NK-92 (cell line): Measurements from ENCODE around the gene LYL1.

Source experiments
- DNase-seq: peaks from one replicate; lab custom pipeline; 2025; ENCODE audit not compliant: unreplicated experiment; lab: John Stamatoyannopoulos, UW

The LYL1 gene

DNA sequence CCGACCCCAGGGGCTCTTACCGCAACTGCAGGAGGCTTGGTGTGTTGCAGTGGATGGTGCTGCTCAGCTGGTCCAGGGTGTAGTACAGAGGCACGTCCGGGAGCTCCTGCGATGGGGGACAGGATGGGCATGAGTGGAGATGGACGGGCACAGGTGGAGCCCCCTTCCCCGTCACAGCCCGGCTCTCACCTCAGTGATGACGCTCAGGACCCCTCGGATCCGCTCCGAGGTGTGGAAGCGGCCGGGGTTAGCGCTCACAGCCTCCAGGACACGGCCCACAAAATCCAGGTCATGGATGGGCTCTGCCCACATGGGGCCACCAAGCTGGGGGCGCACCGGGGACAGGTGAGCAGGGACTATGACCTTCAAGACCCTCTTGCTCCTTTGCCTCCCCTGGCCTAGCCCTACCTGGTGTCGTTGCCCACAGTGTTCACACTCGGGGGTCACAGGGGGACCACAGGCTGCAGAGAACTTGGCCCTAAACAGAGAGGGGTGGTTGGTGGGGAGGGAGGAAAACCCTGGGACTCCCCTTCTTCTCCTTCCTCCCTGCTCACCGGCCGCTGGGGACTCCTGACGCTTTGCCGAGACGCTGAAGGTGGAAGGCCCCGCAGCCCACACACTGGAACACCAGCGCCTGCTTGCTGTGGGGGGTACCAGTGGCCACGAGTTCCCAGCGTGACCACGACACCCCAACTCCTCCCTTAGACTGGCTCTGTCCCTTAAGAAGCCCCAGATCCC is 6.9 kb upstream of the LYL1 start:
- DNase-seq, result no peak

DNA sequence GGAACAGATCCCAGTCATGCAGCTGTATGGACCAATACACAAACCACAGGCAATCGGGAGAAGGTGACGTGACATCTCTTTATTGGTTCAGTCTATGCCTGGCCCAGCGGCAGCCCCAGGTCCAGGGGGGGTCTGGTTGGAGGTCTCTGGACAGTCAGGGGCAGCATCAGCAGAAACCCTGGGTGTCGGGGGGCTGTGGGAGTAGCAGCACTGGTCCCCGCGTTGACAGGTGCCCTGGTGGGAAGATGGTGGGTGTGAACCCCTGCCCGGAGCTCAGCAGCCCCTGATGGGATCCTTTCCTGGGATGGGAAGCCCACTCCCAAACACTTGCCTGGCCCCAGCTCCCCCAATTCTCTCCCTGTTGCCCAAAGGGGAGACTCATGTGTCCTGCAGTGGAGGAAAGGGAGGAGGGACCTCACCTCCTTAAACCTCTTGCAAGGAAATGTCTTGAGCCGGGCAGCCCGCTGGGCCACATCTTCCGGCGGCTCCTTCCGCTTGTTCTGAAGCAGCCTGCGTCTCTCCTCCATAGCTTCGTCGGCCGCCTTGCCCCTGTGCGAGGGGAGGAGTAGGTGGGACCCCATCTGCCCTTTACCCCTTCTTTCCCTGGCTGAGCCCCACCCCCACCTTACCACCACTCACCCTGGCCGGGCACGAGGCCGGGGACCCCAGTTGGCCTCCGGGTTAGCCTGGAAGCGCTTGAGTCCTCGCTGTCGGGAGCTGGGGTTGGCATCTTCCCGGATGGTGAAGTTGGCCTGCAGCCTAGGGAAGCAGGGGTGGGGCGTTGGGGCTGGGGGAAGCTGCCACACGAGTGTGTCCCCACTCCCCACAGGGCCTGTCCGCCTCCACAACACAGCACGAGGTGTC is 2.4 kb upstream of the LYL1 start:
- no peak for DNase-seq

DNA sequence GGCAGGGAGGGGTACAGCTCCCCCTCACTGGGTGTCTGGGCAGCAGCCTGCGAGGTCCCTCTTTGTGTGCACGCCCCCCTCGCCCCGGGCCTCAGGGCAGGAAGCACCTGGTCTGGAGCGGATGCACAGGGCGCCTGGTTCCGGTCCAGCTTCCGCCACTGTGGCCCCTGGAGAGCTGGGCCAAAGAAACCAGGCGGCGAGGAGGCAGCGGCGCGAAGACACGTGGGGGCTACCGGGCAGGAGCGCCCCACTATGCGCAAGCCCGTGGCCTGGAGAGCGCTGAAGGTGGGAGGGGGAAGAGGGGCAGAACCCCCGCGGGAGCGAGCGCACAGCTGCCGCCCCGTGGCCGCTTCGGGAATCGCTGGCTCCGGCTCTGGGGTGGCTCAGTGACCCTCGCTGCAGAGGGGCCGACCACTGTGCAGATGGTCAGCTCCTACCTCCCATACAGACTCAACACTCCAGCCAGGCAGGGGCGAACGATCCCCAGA is 1.7 kb upstream of the LYL1 start:
- DNase-seq, result no peak

DNA sequence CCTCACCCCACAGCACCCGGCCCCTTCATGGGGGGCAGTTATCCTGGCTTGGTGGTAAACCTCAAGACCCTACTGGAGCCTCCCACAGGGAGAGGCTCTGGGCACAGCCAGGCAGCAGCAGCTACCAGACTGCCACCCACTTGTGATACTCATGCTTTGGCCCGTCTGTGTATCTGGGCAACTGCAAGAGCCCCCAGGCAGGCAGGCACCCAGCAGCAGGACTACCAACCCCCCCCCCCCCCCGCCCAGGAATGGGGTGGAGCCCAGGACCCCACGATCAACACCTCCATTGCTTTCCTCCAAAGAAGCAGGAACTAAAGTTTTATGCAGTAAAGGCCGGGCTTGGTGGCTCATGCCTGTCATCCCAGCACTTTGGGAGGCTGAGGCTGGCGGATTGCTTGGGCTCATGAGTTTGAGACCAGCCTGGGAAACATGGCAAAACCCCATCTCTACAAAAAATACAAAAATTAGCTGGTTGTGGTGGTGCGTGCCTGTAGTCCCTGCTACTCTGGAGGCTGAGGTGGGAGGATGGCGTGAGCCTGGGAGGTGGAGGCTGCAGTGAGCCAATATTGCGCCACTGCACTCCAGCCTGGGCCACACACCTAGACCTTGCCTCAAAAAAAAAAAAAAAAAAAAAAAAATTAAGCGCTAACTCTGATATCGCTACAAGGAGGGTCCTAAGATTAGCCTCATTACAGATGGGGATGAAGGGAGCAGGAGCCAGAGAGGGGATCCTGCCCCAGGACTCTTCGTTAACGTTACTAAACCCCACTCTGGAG is 1.1 kb upstream of the LYL1 start:
- DNase-seq, result no peak

DNA sequence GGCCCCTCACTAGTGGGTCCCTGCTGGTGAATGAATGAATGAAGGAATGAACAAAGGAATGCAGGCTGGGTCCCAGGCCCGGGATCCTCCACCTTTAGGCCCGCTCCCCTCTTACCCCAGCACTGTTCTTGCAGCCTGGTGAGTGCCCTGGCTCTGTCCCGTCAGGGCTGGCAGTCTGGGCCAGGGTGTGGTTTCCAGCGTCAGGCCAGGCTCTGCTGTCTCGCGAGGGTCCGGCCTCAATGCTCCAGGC is 317 bp downstream of the LYL1 start:
- no peak for DNase-seq

DNA sequence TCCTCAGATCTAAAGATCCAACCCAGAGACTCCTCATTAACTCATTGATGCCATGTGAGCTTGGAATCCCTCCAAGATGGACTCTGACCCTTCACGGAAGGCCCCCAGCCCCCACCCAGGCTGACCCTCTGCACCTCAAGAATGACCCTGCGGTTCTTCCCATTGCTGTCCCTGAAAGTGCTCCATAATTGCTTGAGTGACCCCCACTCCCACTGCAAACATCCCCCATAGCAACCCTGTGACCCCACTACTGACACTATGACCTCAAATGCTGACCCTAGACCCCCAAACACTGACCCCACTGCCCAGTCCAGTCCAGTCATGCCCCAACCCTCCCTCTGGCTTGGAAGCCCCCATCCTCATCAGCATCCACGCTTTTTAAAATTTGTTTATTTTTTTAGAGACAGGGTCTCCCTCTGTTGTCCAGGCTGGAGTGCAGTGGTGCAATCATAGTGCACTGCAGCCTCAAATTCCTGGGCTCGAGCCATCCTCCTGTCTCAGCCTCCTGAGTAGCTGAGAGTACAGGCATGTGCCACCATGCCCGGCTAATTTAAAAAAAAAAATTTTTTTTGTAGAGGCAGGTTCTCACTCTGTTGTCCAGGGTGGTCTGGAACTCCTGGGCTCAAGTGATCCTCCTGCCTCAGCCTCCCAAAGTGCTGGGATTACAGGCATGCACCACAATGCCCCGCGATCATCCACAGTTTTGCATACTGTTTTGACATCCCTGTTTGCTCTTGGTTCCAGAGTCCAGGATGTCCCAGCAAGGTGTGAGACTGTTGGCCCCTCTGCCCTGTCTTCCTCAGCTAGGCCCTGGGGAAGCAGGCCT is 855 bp downstream of the LYL1 start:
- DNase-seq, result no peak

DNA sequence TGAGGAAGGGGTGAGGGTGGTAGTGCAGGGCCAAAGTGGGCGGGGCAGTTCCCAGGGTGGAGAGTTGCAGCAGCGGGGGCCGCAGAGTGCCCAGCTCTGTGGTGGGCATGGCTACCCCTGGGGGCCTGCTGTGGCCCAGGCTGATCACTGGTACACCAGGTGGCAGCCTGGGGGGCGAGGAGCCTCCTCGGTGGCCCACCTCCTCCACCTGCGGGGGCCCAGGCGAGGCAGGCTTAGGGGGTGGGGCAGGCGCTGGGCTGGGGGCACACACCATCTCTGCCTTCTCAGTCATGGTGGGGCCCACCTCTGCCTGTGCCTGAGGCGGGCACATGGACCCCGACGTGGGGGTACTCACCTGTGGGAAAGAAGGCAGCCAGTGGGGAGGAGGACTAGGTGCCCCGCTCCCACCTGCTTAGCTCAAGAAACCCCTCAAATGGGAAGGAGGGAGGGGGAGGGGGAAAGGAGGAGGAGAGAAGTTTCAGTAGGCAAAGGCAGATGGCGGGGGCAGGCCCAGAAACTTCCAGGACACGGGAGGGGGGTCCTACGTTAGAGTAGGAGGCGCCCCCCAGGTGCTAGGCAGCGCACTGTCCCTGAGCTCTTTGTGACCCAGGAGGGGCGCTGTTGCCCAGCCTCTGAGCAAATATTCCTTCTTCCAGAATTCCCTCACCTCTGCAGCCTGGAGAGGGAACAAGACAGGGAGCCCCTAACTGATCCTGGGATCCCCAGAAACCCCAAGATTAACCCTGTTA is 1.6 kb downstream of the LYL1 start:
- DNase-seq, result no peak

DNA sequence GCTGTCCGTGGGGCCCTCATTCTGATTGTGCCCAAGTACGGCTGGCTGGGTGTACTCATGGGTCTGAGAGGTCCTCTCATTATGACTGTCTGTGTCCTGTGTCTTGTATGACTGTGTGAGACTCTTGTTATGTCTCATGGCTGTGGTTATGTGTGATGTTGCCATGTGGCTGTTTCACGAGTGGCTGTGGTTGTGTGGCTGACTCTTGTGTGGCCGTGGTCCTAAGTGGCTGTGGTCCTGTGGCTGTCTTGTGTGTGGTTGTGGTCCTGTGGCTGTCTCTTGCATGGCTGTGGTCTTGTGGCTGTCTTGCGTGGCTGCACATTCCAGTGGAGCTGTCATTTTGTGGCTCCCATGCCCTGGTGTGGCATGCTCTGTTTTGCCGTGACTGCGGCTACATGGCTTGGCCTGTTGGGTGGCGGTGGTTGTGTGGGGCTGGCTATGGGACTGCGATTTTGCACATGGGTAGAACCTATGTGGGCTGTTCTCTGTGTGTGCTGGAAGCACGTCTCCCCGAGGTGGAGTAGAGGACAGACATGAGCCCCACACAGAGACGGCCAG is 2.5 kb downstream of the LYL1 start:
- no peak for DNase-seq

DNA sequence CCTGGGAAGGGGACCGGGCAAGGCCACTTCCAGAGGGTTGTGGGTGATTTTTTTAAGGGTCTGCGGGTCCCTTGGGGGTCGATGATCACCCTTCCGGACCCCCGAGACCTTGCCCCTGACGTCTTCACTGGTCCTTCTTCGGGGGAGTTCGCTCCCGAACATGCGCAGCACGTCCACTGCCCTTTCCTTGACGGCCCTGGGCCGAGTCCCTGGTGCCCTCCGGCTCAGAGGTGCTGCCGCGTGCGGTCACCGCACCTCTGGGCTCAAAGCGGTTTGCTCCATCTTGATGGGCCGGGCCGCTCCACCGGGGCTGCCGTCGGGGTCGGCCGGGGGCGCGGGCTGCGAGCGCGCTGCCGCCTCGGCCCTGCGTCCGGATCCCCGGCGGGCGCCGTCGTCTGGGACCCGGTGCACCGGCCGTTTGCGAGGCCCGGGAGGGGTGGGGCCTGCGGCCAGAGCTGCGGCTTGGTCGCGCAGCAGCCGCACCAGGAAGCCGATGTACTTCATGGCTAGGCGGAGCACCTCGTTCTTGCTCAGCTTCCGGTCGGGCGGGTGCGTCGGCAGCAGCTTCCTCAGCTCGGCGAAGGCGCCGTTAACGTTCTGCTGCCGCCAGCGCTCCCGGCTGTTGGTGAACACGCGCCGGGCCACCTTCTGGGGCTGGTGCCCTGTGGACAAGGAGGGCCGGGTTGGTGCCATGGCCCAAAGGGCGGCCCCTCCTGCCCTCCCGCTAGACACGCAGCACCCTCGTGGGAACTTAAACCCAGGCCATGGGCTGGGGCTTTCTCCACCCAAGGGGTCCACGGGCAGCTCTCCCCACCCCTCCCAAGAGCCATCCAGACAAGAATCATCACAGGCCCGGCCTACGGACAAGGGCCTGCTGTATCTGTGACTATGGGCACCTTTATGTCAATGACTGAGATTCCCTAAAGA is 3.3 kb downstream of the LYL1 start:
- no peak for DNase-seq

DNA sequence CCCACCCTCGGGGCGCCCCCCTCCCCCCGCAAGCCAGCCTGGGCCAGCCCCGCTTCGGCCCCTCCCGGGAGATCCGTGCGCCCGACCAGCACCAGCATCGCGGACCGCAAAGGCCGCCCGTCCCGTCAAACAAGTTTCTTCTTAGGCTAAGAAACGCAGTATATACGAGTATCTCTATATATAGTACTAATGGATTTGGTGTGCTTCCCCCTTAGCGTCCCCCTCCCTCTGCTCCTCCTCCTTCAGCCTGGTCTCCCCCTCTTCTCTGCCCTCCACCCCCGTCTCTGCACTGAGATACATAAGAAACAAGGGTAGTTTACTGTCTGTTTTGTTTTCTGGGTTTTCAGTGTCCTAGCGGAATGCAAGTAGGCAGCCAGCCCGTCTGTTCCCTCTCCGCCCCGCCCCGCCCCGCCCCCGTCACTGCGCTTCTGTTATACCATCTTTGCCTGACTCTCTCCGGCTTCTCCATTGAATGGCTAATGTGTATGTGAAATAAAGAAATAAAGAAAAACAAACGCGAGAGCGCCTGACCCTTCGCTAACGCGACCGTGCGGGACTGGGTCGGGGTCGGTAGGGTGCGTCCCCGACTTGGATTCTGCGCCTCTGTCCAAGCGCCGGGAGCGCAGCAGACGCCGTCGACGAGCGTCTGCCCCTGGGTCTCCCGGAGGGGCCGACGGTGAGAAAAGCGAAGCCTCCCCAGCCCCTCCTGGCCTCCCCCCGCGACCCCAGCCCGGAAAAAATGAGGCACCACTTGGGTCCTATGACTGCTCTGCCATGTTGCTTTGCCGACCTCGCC is 4.2 kb downstream of the LYL1 start:
- no peak for DNase-seq

DNA sequence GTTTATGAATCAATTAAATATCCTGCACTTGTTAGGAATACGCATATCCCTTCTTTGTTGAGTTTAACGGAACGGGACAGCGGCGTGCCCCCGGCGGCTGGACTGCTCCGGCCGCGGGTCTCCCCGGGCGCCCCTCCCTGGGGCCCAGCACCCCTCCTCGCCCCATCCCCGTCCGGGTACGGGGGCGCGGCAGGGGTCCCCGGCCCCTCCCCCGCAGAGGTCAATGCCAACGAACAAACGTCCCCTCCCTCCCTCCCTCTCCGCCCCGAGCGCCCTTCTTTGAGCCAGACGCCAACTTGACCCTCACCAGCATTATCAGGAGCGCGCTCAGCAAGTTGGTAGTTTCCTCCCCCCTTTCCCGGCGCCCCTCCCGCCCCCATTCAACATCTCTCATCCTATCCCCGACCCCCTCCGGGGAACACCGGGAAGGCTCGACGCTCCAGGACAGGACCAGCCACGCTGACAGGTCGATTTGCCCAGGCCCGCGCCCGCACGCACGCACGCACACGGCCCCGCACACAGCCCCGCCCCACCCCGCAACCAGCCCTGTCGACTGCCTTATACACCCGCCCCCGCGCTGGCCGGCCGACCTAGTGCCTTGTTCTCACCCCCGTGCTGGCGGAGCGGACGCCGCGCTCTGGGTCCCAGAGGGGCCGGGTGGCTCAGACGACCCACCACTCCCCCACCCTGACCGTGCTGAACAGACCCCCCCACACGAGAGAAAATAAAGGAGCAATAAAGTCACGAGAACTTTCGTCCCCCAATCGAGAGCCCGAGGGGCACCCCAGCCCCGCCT is 5.0 kb downstream of the LYL1 start:
- no peak for DNase-seq

DNA sequence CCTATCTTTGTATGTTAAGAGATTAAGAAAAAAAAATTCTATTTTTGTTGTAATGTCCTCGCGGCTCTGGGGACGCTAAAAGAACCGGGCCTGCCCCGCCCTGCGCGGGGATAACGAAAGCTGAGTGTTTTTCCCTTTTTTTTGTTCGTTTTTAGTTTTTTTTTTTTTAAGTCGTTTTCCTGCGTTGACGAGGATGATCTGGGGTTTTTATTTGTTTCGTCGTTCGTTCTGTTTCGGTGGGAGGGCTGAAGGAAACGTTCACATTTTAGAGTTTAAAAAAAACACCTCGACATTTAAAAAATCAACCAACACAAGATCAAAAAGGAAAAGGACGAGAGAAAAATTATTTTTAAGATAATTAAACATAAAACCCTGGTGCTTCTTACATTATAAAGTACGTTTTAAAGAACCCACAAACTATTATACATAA is 5.6 kb downstream of the LYL1 start:
- DNase-seq, result no peak

DNA sequence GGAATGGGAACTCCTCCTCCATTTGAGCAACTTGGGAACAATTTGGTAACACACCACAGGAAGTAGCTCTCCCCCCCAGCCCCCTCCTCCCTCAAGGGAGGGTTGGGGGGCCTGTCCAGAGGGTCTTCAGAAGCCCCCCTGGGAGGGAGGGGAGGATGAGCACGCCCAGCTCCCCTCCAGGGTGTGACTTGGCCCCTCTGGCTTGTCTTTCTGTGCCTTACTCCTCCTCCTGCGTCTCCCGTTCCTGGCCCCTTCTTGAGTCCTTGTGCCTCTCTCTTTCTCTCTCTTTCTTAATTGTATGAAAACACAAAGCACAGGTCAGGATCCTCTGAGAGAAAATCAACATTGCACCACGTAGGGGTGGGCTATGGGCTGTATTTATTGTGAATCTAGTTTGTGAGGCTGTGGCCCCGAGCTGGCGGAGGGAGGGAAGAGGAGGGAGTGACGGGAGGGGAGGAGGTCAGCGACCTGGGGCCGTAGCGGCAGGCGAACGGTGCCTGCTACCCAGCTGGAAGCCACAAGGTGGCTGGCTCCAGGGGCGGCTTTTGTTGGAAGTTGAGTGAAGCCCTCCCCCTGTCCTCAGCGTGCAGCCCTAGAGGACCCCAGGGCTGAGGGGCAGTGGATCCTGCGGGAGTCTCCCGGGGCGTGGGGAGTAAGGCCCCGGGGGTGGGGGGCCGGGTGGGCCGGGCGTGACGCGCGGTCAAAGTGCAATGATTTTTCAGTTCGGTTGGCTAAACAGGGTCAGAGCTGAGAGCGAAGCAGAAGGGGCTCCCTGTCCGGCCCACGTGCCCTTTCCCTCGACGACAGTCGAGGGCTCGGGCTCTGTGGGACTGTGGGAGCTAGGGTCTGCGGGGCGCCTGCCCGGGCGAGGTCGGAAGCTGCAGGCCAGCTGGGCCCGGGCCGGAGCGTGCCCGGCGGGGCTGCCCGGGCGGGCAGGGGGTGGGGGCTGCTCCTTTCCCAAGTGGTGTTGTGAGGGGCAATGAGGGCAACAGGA is 6.4 kb downstream of the LYL1 start:
- no peak for DNase-seq

DNA sequence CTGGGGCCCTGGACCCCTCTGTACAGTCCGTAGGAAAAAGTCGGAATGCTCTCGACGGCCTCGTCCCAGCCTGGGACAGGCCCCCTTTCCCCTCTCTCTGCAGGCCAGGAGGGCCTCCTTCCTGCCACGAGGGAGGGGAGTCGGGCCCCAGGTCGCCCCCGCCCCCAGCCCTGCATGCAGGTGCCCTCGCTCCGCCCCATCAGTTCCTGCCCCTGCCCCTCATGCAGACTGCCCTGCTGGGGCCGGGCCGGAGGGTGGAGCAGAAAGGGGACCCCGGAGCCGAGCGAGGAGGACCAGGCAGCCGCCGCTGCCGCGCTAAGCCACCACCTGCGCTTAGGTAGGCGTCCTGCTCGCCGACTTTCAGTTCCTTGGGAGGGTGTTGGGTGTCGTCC is 7.3 kb downstream of the LYL1 start:
- DNase-seq, result no peak

DNA sequence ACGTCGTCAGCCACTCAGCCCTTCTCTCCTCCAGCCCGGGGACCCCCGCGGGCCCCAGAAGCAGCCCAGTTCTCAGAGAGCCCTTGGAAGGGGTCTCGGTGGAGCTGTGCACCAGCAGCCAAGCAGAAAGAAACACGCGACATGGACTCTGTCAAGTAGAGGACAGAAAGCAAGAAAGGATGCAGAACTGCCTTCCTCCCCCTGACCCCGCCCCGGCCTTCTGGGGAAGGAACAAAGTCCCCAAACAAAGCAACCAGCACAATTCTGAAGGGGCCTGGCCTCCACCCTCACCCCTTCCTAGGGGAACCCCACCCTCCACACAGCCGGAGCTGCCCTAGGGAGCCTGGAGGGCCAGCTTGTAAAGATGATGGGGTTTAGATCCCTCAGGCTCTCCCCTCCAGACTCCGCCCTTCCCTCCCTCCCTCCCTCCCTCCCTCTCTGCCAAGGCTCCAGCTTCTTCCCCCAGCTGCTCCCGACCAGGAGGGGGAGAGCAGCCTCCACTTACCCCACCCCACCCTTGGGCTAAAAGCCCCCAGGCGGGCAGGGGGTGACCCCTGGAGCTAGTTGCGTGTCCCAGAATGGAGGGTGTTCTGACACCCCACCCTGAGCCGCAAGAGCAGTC is 7.8 kb downstream of the LYL1 start:
- DNase-seq, result no peak

DNA sequence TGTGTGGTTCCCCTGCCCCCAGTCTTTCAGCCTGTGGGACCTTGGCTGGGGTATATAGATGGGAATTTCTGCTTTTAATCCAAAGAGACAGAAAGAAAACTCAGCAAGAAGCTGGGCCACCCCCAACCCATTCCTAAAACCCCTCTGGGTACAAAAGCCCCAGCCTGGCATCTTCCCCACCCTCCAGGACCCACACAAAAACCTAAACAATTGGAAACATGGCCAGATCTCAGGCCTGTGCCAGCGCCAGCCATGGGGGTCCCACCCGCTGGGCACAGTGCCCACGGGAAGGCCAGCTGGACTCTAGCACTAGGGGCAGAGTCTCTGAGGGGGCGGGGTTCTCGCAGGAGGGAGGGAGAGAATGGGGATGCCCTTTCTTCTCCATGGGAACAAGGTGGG is 8.6 kb downstream of the LYL1 start:
- no peak for DNase-seq
